Endothelial cell of umbilical vein (primary cell): ENCODE data around the gene SLC35G6.

Experiments
- FOS ChIP-seq: IDR thresholded peaks from 2 replicates; pipeline ENCODE4 v1.6.1; 2011; ENCODE audit warnings: mild to moderate bottlenecking, low read length, moderate library complexity, borderline replicate concordance; ENCODE audit not compliant: insufficient read depth
- GATA2 ChIP-seq: IDR thresholded peaks from 2 replicates; pipeline ENCODE4 v1.7.0; 2011; ENCODE audit warnings: low read depth, mild to moderate bottlenecking, moderate library complexity, mixed read lengths, low read length; ENCODE audit not compliant: insufficient read length, insufficient read depth
- JUN ChIP-seq: IDR thresholded peaks from 2 replicates; pipeline ENCODE4 v1.6.1; 2011; ENCODE audit warnings: borderline replicate concordance, low read depth; ENCODE audit not compliant: insufficient read length, insufficient read depth
- POLR2A ChIP-seq: IDR thresholded peaks from 2 replicates; pipeline ENCODE4 v1.6.1; 2012; ENCODE audit warnings: low read depth, mild to moderate bottlenecking, control low read depth, low read length
- TF ChIP-seq, protein P1 (sequence below), 2 donors: IDR thresholded peaks; 1 replicate in 1 of 2; 2 replicates in 1 of 2; pipeline ENCODE4 v1.5.1; 2011; ENCODE audit warnings: low read length in 2 of 2, mild to moderate bottlenecking in 2 of 2, moderate library complexity in 2 of 2, control low read depth in 1 of 2, inconsistent platforms in 1 of 2, low read depth in 1 of 2; ENCODE audit not compliant: insufficient read depth in 1 of 2; ENCODE audit errors: extremely low read depth in 1 of 2

DNA sequence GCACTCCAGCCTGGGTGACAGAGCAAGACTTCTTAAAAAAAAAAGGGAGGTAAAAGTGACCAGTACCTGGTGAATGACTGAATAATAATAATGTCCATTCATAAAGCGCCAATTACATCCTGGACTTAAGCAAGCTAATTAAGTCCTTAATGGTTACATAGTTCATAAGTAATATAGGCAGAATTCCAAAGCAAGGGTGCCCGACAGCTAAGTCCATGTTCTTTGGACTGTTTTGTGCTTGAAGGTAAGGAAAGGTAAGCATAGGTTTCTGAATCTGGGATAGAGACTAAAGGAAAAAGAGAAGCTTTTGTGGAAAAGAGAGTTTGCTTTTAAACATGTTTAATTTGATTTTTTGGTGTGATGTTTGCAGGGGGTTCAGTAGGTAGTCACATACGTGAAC lies 12.7 kb downstream of the SLC35G6 start:
- TF ChIP-seq GATA2 (no peak), POLR2A (no peak), JUN (no peak), FOS (no peak)
- TF ChIP-seq, protein P1, sequence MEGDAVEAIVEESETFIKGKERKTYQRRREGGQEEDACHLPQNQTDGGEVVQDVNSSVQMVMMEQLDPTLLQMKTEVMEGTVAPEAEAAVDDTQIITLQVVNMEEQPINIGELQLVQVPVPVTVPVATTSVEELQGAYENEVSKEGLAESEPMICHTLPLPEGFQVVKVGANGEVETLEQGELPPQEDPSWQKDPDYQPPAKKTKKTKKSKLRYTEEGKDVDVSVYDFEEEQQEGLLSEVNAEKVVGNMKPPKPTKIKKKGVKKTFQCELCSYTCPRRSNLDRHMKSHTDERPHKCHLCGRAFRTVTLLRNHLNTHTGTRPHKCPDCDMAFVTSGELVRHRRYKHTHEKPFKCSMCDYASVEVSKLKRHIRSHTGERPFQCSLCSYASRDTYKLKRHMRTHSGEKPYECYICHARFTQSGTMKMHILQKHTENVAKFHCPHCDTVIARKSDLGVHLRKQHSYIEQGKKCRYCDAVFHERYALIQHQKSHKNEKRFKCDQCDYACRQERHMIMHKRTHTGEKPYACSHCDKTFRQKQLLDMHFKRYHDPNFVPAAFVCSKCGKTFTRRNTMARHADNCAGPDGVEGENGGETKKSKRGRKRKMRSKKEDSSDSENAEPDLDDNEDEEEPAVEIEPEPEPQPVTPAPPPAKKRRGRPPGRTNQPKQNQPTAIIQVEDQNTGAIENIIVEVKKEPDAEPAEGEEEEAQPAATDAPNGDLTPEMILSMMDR (IDR thresholded peaks at IDR 0.05; ENCODE audit: extremely low read depth in 1 of 2, insufficient read depth in 1 of 2, low read depth in 1 of 2, low read length in 2 of 2): no peak
